ENCODE results near the gene BAG2. TPM values are rescaled to one million over a fixed set of nuclear protein-coding genes. Genes with fewer than 3 reads are reported as not detected.

BAG2 gene
- total RNA-seq, 1 experiment from 2014 or later, result 31.7 TPM

DNA sequence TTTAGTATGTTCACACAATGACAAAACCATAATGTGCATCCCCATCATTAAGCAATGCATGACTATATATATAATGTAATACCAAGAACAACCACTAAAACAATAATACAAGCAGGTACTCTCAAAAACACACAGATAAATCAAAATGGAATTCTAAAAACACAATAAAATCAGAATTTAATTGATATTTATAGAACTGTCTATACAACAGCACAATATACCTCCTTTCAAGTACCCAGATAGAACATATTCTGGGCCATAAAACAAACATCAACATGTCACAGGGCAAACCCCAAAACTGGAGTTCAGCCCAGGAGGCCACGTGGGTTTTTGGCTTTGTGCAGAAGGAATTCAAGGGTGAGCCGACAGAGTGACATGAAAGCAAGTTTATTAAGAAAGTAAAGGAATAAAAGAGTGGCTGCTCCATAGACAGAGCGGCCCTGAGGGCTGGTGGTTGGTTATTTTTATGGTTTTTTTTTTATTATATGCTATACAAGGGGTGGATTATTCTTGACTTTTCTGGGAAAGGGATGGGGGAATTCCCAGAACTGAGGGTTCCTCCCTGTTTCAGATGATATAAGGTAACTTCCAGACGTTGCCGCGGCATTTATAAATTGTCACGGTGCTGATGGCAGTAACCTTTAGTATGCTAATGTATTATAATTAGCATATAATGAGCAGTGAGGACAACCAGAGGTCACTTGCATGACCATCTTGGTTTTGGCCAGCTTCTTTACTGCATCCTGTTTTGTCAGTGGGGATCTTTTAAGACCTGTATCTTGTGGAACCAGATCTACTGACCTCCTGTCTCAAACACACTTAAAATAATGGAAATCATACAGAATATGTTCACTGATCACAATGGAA, 44.3 kb downstream of the BAG2 start:
- in situ Hi-C loops (cut with HindIII; ENCODE audit: low sequenced_read_pairs), result no loop called here
- no peak for DNase-seq (ENCODE audit: low spot score)

DNA sequence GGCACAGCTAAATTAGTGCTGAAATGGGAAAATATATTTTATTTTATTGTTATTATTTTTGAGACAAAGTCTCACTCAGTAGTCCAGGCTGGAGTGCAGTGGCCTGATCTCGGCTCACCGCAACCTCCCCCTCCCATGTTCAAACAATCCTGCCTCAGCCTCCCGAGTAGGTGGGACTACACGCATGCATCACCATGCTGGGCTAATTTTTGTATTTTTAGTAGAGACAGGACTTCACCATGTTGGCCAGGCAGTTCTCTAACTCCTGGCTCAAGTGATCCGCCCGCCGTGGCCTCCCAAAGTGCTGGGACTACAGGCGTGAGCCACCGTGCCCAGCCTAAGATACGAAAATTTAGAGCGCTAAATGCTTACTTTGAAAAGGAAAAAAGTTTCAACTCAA, 45.1 kb downstream of the BAG2 start:
- no peak for DNase-seq (ENCODE audit: low spot score)
- in situ Hi-C loops (cut with HindIII; ENCODE audit: low sequenced_read_pairs), result no loop called here

DNA sequence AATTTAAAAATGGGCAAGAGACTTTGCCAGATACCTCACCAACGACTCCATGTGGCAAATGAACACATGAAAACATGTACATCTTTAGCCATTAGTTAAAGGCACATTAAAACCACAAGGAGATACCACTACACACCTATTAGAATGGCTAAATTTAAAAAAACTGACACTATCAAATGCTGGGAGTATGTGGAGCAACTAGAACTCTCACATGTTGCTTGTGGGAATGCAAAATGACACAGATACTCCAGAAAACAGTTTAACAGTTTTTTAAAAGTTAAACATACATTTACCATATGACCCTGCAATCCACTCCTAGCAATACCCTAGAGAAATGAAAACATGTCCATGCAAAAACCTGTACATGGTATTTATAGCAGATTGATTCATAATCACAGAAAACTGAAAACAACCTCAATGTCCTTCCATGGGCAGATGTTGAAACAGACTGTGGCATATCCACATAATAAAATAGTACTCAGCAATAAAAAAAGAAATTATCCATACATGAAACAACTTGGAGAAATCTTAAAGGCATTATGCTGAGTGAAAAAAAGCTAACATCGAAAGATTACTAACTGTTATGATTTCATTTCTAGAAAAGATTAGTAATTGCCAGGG, 48.1 kb downstream of the BAG2 start:
- no peak for DNase-seq (ENCODE audit: low spot score)
- in situ Hi-C loops (cut with HindIII; ENCODE audit: low sequenced_read_pairs), result no loop called here

DNA sequence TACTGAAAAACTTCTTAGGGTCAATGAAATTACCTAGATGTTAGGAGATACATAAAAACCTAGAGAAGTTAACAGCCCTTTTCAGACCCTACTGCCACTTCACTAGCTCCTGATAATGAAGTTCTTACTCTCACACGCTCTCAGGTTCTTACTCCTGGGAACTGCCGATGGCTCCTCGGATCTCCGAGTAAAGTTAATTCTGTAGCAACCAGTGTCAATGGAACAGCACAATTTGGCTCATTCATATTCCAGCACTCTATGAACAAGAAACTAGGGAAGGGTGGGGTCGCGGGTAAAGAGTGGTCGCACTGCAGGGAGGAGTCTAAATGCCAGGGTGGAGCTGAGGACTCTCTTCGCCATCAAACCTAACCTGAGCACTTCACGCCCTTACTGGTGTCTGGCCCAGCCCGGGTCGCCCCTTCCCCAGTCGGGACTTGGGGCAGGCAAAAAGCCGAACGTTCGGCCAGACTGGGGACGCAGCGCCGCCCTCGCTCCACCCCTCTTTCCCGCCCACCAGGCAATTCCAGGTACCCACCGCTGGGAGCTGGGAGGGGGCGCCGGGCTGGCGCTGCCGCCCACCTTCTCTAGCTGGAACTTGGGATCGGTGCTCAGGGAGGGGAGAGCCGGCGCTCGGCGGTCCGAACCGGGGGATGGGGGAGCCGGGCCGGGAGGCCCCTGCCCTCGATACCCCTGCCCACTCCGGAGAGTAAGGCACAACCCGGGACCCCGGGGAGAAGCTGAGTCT, 49.2 kb downstream of the BAG2 start:
- in situ Hi-C loops (cut with HindIII; ENCODE audit: low sequenced_read_pairs), result no loop called here
- DNase-seq (ENCODE audit: low spot score), result peak; percentile 59

DNA sequence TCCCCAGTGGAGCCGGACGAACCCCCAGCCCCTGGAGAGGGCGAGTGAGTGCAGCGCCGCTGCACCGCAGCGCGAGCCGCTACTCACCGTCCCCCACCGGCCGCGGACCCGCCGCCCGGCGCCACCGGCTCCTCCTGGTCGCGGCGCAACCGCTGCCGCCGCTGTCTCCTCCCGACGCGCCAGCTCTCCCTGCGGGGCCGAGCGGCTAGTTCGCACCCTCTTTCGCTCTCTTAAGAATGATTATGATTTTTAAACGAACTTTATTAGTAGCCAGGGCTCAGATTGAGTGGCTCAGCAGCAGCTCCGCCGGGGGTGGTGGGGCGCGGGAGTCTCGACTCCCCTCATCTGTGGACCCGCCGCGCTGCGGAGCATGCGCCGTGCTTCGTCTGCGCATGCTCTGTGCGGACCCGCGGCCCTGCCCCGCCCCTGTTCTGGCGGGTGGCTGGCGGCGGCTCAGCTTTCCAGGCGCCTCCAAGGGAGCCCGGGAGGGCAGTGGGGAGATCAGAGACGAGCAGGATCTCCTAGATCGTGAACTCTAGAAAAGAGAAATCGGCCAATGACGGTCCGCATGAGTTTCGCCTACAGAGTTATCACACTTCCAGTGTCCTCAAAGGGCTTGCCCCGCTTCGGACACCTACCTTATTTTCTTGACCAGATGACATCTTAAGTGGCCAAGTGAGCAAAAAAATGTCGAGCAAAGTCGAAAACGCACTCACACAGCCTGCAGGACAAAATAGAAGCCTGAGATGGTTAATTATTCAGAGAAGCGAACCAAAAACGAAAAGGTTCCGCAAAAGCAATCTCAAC, 50.0 kb downstream of the BAG2 start, which contains the start of gene RAB23:
Gene RAB23 (minus strand): TSS at position 372 of the 807 bp plus-strand sequence. CDS start 11,927 bp downstream, outside the sequence.
- in situ Hi-C loops (cut with HindIII; ENCODE audit: low sequenced_read_pairs), result no loop called here

DNA sequence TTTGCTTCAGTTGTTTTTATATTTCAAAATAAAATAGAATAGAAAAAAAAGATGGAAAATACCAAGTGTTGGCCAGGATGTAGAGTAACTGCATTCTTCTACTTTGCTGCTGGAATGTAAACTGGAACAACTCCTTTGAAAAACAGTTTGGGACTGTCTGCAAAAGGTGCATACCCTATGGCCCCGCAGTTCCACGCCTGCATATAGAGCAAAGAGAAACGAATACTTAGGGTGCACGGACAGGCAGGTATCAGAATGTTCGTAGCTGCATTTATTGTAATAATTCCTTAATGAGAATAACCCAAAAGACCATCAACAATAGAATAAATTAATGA, 50.6 kb downstream of the BAG2 start:
- in situ Hi-C loops (cut with HindIII; ENCODE audit: low sequenced_read_pairs), result no loop called here
- DNase-seq (ENCODE audit: low spot score), result no peak

More for the DNA sequence above, 50.0 kb downstream of the BAG2 start, which contains the start of gene RAB23:
- DNase-seq (ENCODE audit: low spot score), result peak; percentile 86

DNA sequence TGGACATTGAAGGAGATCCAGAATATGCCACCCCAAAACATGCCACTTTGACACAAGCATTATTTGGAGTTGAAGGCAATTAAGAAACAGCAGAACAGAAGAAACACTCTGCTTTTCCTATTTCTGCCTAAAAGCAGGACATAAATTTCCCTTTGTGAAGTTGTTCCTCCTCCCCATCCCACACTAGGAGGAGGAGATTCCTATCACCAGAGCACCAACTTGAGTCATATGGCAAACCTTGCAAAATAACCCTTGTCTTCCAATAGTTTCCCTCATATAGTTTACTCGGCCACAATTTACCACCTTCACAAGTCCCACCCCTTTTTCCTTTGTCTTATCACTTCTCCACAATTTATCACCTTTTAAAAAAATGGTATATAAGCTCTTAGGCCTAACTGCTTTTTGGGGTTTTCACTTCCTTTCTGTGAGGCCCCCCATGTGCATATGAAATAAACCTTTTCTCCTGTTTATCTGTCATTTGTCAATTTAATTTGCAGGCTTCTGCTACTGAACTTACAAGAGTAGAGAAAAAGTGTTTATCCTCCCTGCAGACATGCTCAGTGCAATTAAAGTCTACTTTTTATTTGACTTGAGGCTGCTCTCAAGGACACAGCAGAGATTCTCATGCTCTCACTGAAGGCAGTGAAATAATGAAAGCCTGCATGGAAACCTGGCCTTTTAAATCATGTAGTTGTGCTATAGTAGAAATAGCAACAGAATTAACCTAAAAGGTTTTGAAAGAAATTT, 52.8 kb downstream of the BAG2 start:
- DNase-seq (ENCODE audit: low spot score), result no peak
- in situ Hi-C loops (cut with HindIII; ENCODE audit: low sequenced_read_pairs), result no loop called here

DNA sequence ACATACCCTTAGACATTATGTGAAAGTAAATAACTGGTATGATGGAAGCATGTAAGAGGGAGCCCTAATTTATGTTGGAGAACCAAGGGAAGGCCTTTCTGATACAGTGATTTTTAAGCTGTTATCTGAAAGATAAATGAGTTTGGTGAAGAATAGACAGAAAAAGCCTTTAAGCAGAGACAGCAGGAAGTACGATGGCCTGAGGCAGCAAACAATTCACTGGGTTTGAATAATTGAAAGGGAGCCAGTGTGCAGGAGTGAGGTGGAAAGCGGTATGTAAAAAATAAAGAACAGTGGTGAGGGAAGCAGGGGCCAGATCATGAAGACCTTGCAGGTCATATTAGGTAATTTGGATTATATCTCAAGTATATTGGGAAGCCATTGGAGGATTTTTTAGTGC, 54.1 kb downstream of the BAG2 start:
- in situ Hi-C loops (cut with HindIII; ENCODE audit: low sequenced_read_pairs), result no loop called here
- no peak for DNase-seq (ENCODE audit: low spot score)

Other genes with a start within 250 kb of the BAG2 start
- 6.4 and 12.6 TPM in 2 replicates for gene BEND6, start 217.2 kb upstream of the BAG2 start, total RNA-seq (2014; rRNA removed; shearing (Covaris generic))
- 12.2 and 27.4 TPM in 2 replicates for gene KIAA1586, start 125.6 kb upstream of the BAG2 start, total RNA-seq (2014; rRNA removed; shearing (Covaris generic))
- gene ZNF451, start 82.1 kb upstream of the BAG2 start, total RNA-seq (2014; rRNA removed; shearing (Covaris generic)), result 23.3 and 35.2 TPM in 2 replicates
- gene RAB23, start 50.0 kb downstream of the BAG2 start, total RNA-seq (2014; rRNA removed; shearing (Covaris generic)), result 26.7 and 32.7 TPM in 2 replicates
- 98.8 and 132 TPM in 2 replicates for gene PRIM2, start 145.3 kb downstream of the BAG2 start, total RNA-seq (2014; rRNA removed; shearing (Covaris generic))

All from G401 (cell line).